Endothelial cell of umbilical vein (primary cell): ENCODE measurements around the gene CD38. TPM values are rescaled to one million over a fixed set of nuclear protein-coding genes. Genes with fewer than 3 reads are reported as not detected.

Experiments used
- BruUV-seq: library from RNA; stranded (reverse); fragments of 400-500 nt; replicated peaks from 2 replicates; lab custom pipeline; 2021; lab: Mats Ljungman, UMichigan
- CTCF ChIA-PET: fragments of 300-600, 350-600 bp; sonication (Branson Sonifier 250); formaldehyde crosslinking; loops from one replicate; lab custom pipeline; 2021; ENCODE audit warnings: antibody characterized with exemption, inconsistent platforms; lab: Charles Lee
- POLR2A ChIA-PET: fragments of 300-600, 350-600 bp; sonication (Branson Sonifier 250); formaldehyde crosslinking; loops from one replicate; lab custom pipeline; 2021; ENCODE audit warnings: antibody characterized with exemption, inconsistent platforms; lab: Charles Lee
- DNase-seq: peaks from one replicate; pipeline ENCODE4 v3.0.0-alpha.2; 2011; ENCODE audit warnings: low read depth, low spot score
- FAIRE-seq: peaks from 2 replicates; lab custom pipeline; 2011; peaks lifted over from hg19 to GRCh38; lab: Jason Lieb, UNC
- H2AFZ ChIP-seq: 2 replicates; pipeline ENCODE4 v1.6.0; 2012; ENCODE audit warnings: low read depth, low read length, control low read depth, inconsistent platforms
- H3K27ac ChIP-seq: 2 replicates; pipeline ENCODE4 v1.5.1; 2011; ENCODE audit warnings: low read depth, mild to moderate bottlenecking, control low read depth, low read length, moderate library complexity; ENCODE audit not compliant: insufficient read depth
- H3K27me3 ChIP-seq, 2 experiments: 2 replicates each; pipeline versions ENCODE4 v1.6.0 to v1.6.1; 2011; ENCODE audit warnings: low read length in 2 of 2, mixed read lengths in 1 of 2; ENCODE audit not compliant: control insufficient read depth in 2 of 2, insufficient read depth in 2 of 2
- H3K36me3 ChIP-seq, 2 experiments: 2 replicates in 1 of 2; 3 replicates in 1 of 2; pipeline ENCODE4 v1.5.1; 2011; ENCODE audit warnings: low read length in 2 of 2, mild to moderate bottlenecking in 1 of 2, moderate library complexity in 1 of 2; ENCODE audit not compliant: control insufficient read depth in 2 of 2, insufficient read depth in 2 of 2; ENCODE audit errors: extremely low read depth in 1 of 2
- H3K4me1 ChIP-seq: 3 replicates; pipeline ENCODE4 v1.5.1; 2011; ENCODE audit warnings: mild to moderate bottlenecking, low read length; ENCODE audit not compliant: control insufficient read depth, insufficient read depth; ENCODE audit errors: extremely low read depth
- H3K4me2 ChIP-seq: 2 replicates; pipeline ENCODE4 v1.6.1; 2011; ENCODE audit warnings: low read length, control low read depth, mixed read lengths; ENCODE audit not compliant: insufficient read depth
- H3K4me3 ChIP-seq, 3 experiments: fragments of 200-600 bp in 1 of 3; sonication (generic), shearing (Covaris generic) in 1 of 3; replicated peaks in 1 of 3; 2 replicates each; pipeline ENCODE4 v1.5.1; 2011 to 2016; ENCODE audit warnings: control low read depth in 3 of 3, low read length in 3 of 3, mild to moderate bottlenecking in 2 of 3, inconsistent platforms in 1 of 3, low read depth in 1 of 3, moderate library complexity in 1 of 3; ENCODE audit not compliant: insufficient read depth in 1 of 3
- H3K79me2 ChIP-seq: 2 replicates; pipeline ENCODE4 v1.6.0; 2012; ENCODE audit warnings: low read length, inconsistent platforms; ENCODE audit not compliant: control insufficient read depth, insufficient read depth
- H3K9ac ChIP-seq: replicated peaks from 2 replicates; pipeline ENCODE3; 2011; ENCODE audit warnings: low read length, control low read depth; ENCODE audit not compliant: insufficient read depth; ENCODE audit errors: extremely low read depth
- H3K9me1 ChIP-seq: replicated peaks from 3 replicates; pipeline ENCODE4 v1.6.0; 2011; ENCODE audit warnings: mild to moderate bottlenecking, low read length; ENCODE audit not compliant: control insufficient read depth, insufficient read depth; ENCODE audit errors: extremely low read depth
- H3K9me3 ChIP-seq: replicated peaks from 2 replicates; pipeline ENCODE4 v1.5.1; 2012; ENCODE audit warnings: low read length, inconsistent platforms; ENCODE audit not compliant: control insufficient read depth, insufficient read depth
- H4K20me1 ChIP-seq: replicated peaks from 2 replicates; pipeline ENCODE3; 2011; ENCODE audit warnings: mild to moderate bottlenecking, low read length; ENCODE audit not compliant: control insufficient read depth, insufficient read depth; ENCODE audit errors: extremely low read depth
- CTCF ChIP-seq, 2 donors: IDR thresholded peaks; 1 replicate in 1 of 2; 2 replicates in 1 of 2; pipeline ENCODE4 v1.5.1; 2011; ENCODE audit warnings: low read length in 2 of 2, mild to moderate bottlenecking in 2 of 2, moderate library complexity in 2 of 2, control low read depth in 1 of 2, inconsistent platforms in 1 of 2, low read depth in 1 of 2; ENCODE audit not compliant: insufficient read depth in 1 of 2; ENCODE audit errors: extremely low read depth in 1 of 2
- EZH2 ChIP-seq: IDR thresholded peaks from 2 replicates; pipeline ENCODE4 v1.6.1; 2012; ENCODE audit warnings: borderline replicate concordance, low read depth, mild to moderate bottlenecking, moderate library complexity, low read length, inconsistent platforms; ENCODE audit not compliant: severe bottlenecking
- FOS ChIP-seq: IDR thresholded peaks from 2 replicates; pipeline ENCODE4 v1.6.1; 2011; ENCODE audit warnings: mild to moderate bottlenecking, low read length, moderate library complexity, borderline replicate concordance; ENCODE audit not compliant: insufficient read depth
- GATA2 ChIP-seq: IDR thresholded peaks from 2 replicates; pipeline ENCODE4 v1.7.0; 2011; ENCODE audit warnings: low read depth, mild to moderate bottlenecking, moderate library complexity, mixed read lengths, low read length; ENCODE audit not compliant: insufficient read length, insufficient read depth
- JUN ChIP-seq: IDR thresholded peaks from 2 replicates; pipeline ENCODE4 v1.6.1; 2011; ENCODE audit warnings: borderline replicate concordance, low read depth; ENCODE audit not compliant: insufficient read length, insufficient read depth
- MYC ChIP-seq: IDR thresholded peaks from one replicate; pipeline ENCODE4 v1.6.1; 2011; ENCODE audit warnings: mild to moderate bottlenecking, low read depth, low read length
- POLR2A ChIP-seq: IDR thresholded peaks from 2 replicates; pipeline ENCODE4 v1.6.1; 2012; ENCODE audit warnings: low read depth, mild to moderate bottlenecking, control low read depth, low read length
- POLR2AphosphoS5 ChIP-seq: IDR thresholded peaks from 2 replicates; pipeline ENCODE4 v1.6.1; 2012; ENCODE audit warnings: low read depth, mild to moderate bottlenecking, control low read depth, low read length, moderate library complexity; ENCODE audit not compliant: insufficient read depth
- dilution Hi-C: fragments of 300-500 bp; cut with MboI; formaldehyde crosslinking; loops from one replicate; pipeline ENCODE4 v1.15.0; 2019; ENCODE audit warnings: low sequenced_read_pairs; ENCODE audit not compliant: extremely low pct_ligation_motif_present
- intact Hi-C: fragments of 100-400 bp; cut with micrococcal nuclease; formaldehyde crosslinking; loops from one replicate; pipeline ENCODE4 v1.10.0; 2022
- polyA plus RNA-seq, 4 experiments: library from polyadenylated mRNA; depleted of rRNA in 3 of 4; stranded (reverse) in 3 of 4; unstranded in 1 of 4; fragments of >200 nt; gene quantifications; 2 replicates each; pipeline versions ENCODE4 v1.2.1 to v1.2.3, GENCODE V29; 2011 to 2012; ENCODE audit warnings: missing spikeins in 1 of 4
- total RNA-seq: library from RNA; stranded (reverse); gene quantifications from 2 replicates; pipeline ENCODE4 v1.2.3, GENCODE V29; 2021
- TF ChIP-seq, protein P1 (sequence below): IDR thresholded peaks from 2 replicates; pipeline ENCODE4 v1.6.1; 2011; ENCODE audit not compliant: insufficient read depth, insufficient read length

CD38 gene
- total and polyA plus RNA-seq, 2 donors (not counting 3 experiments of a cell fraction or from before 2014, with no cell fraction given): 0.11 to 0.31 TPM

DNA sequence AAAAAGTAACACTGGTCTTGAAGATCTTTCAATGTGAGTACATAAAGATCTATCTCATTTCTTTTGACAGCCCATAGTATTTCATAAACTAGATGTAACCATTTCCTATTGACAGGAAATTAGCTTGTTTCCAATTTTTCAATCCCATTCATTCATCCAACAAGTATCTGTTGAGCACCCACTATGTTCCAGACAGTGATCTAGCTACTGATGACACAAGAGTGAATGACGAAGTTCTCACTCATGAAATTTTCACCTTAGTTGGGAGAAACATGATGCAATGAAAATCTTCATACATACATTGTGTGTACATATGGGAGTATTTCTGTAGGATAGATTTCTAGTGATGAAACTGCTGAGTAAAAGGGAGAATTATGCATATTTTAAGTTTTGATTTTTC, 1.7 kb downstream of the CD38 start:
- CTCF ChIA-PET: interaction anchor here (0.6 to 1.6 kb wide), 9 partner anchors 8 to 176 kb away, joined by 3 to 7 read pairs (median 4); no protein-coding TSS in a partner anchor
- POLR2A ChIA-PET: no interaction called here

More for the DNA sequence above, 1.7 kb downstream of the CD38 start:
- Histone ChIP-seq H3K4me2 (peak overlapping the region; percentile 94), H3K36me3 (no peaks in the 10 kb centered on the region), H3K9me3 (no peaks in the 10 kb centered on the region), H3K4me1 (peaks cover 15% of the 10 kb centered on the region), H3K9ac (no peak overlapping the region), H3K4me3 (no peak overlapping the region), H3K27ac (no peak overlapping the region), H3K79me2 (no peaks in the 10 kb centered on the region), H3K27me3 (peaks cover 24 to 45% of the 10 kb centered on the region in 2 experiments), H4K20me1 (no peaks in the 10 kb centered on the region), H3K9me1 (no peaks in the 10 kb centered on the region), H2AFZ (no peak overlapping the region)
- intact Hi-C loops: no loop called here
- DNase-seq (no peak), FAIRE-seq (no peak)
- no peak for TF ChIP-seq FOS
- TF ChIP-seq, protein P1, sequence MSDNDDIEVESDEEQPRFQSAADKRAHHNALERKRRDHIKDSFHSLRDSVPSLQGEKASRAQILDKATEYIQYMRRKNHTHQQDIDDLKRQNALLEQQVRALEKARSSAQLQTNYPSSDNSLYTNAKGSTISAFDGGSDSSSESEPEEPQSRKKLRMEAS: no peak
- no peak for TF ChIP-seq EZH2
- no peak for TF ChIP-seq GATA2
- TF ChIP-seq CTCF (IDR thresholded peaks at IDR 0.05; ENCODE audit: extremely low read depth in 1 of 2, insufficient read depth in 1 of 2, low read depth in 1 of 2, low read length in 2 of 2): no peak
- no peak for TF ChIP-seq POLR2A
- TF ChIP-seq JUN: no peak
- TF ChIP-seq MYC: no peak
- TF ChIP-seq POLR2AphosphoS5: no peak
- dilution Hi-C loops: no loop called here
- no TSS peak for BruUV-seq
